Osteoblast (primary cell): ENCODE measurements around the gene CLK4. TPM values are rescaled to one million over a fixed set of nuclear protein-coding genes. Genes with fewer than 3 reads are reported as not detected.

Source experiments
- DNase-seq: peaks from one replicate; pipeline ENCODE4 v3.0.0; 2011; ENCODE audit warnings: low spot score, mixed read lengths; ENCODE audit not compliant: insufficient read length; ENCODE audit errors: missing footprints
- H2AFZ ChIP-seq: 2 replicates; pipeline ENCODE4 v1.6.0; 2011; ENCODE audit warnings: mild to moderate bottlenecking, low read length
- H3K27ac ChIP-seq: 2 replicates; pipeline ENCODE4 v1.5.1; 2011; ENCODE audit warnings: mild to moderate bottlenecking, low read depth, low read length, moderate library complexity
- H3K27me3 ChIP-seq: 2 replicates; pipeline ENCODE4 v1.6.0; 2012; ENCODE audit warnings: mild to moderate bottlenecking, control low read depth, inconsistent platforms, low read length, moderate library complexity; ENCODE audit not compliant: insufficient read depth
- H3K36me3 ChIP-seq: 2 replicates; pipeline ENCODE4 v1.5.1; 2011; ENCODE audit warnings: mild to moderate bottlenecking, low read length, control low read depth, moderate library complexity; ENCODE audit not compliant: insufficient read depth
- H3K4me1 ChIP-seq: 2 replicates; pipeline ENCODE4 v1.5.1; 2011; ENCODE audit warnings: mild to moderate bottlenecking, low read length, control low read depth, moderate library complexity; ENCODE audit not compliant: insufficient read depth
- H3K4me2 ChIP-seq: 2 replicates; pipeline ENCODE4 v1.6.0; 2011; ENCODE audit warnings: mild to moderate bottlenecking, low read length; ENCODE audit not compliant: insufficient read depth
- H3K4me3 ChIP-seq: fragments of 200-600 bp; sonication (generic); 3 replicates; pipeline ENCODE4 v1.5.1; 2012; ENCODE audit warnings: mild to moderate bottlenecking, low read length, inconsistent platforms; ENCODE audit not compliant: insufficient read depth
- H3K79me2 ChIP-seq: 2 replicates; pipeline ENCODE4 v1.6.0; 2012; ENCODE audit warnings: mild to moderate bottlenecking, low read length, control low read depth, inconsistent platforms; ENCODE audit not compliant: insufficient read depth
- H3K9me3 ChIP-seq: 2 replicates; pipeline ENCODE4 v1.5.1; 2011; ENCODE audit warnings: low read depth, low read length, control low read depth
- H4K20me1 ChIP-seq: 2 replicates; pipeline ENCODE4 v1.6.0; 2012; ENCODE audit warnings: mild to moderate bottlenecking, low read length, control low read depth; ENCODE audit not compliant: insufficient read depth
- CTCF ChIP-seq: IDR thresholded peaks from 2 replicates; pipeline ENCODE4 v1.5.1; 2011; ENCODE audit warnings: mild to moderate bottlenecking, low read depth, low read length, moderate library complexity; ENCODE audit errors: extremely low read depth
- small RNA-seq: library from RNA; depleted of rRNA; stranded (forward); fragments of <200 nt; gene quantifications from one replicate; pipeline ENCODE3, GENCODE V24; 2012
- total RNA-seq: library from RNA; depleted of rRNA; stranded (reverse); fragments of >200 nt; gene quantifications from 2 replicates; pipeline ENCODE4 v1.2.3, GENCODE V29; 2012

Gene CLK4
- total RNA-seq, 1 donor = 33.3 TPM

- no peaks in the 10 kb centered on the region for H3K79me2 ChIP-seq
These were observed 71.1 kb downstream of the CLK4 start for GRCh38 chr5:178555771-178556211.

GRCh38 chr5:178555005-178555404, 71.8 kb downstream of the CLK4 start:
- TF ChIP-seq CTCF = no peak
- Histone ChIP-seq H4K20me1 (no peaks in the 10 kb centered on the region), H3K4me1 (no peaks in the 10 kb centered on the region), H3K4me2 (no peak overlapping the region), H3K4me3 (no peak overlapping the region), H2AFZ (no peak overlapping the region), H3K9me3 (no peaks in the 10 kb centered on the region), H3K36me3 (no peaks in the 10 kb centered on the region), H3K79me2 (no peaks in the 10 kb centered on the region), H3K27ac (no peak overlapping the region), H3K27me3 (no peaks in the 10 kb centered on the region)
- DNase-seq = no peak

More at GRCh38 chr5:178555771-178556211, 71.1 kb downstream of the CLK4 start:
- no peak for TF ChIP-seq CTCF
- Histone ChIP-seq H3K4me2 (no peak overlapping the region), H3K27me3 (no peaks in the 10 kb centered on the region), H3K4me3 (no peak overlapping the region), H4K20me1 (no peaks in the 10 kb centered on the region), H3K9me3 (no peaks in the 10 kb centered on the region), H3K4me1 (no peaks in the 10 kb centered on the region), H3K27ac (no peak overlapping the region), H2AFZ (no peak overlapping the region), H3K36me3 (no peaks in the 10 kb centered on the region)
- DNase-seq = no peak

- H3K79me2 ChIP-seq = no peaks in the 10 kb centered on the region
- H4K20me1 ChIP-seq = no peaks in the 10 kb centered on the region
- H3K9me3 ChIP-seq = no peaks in the 10 kb centered on the region
- H3K4me3 ChIP-seq = no peak overlapping the region
- no peaks in the 10 kb centered on the region for H3K36me3 ChIP-seq
- no peak overlapping the region for H3K27ac ChIP-seq
- TF ChIP-seq CTCF = no peak
- no peak overlapping the region for H2AFZ ChIP-seq
- H3K4me1 ChIP-seq = no peaks in the 10 kb centered on the region
- no peak for DNase-seq
- no peaks in the 10 kb centered on the region for H3K27me3 ChIP-seq
- H3K4me2 ChIP-seq = no peak overlapping the region
These were observed 72.5 kb downstream of the CLK4 start for GRCh38 chr5:178554311-178554710.

- DNase-seq = no peak
- TF ChIP-seq CTCF = no peak
- no peak overlapping the region for H3K27ac ChIP-seq
- no peaks in the 10 kb centered on the region for H3K79me2 ChIP-seq
- no peaks in the 10 kb centered on the region for H3K4me1 ChIP-seq
- H3K36me3 ChIP-seq = no peaks in the 10 kb centered on the region
- no peaks in the 10 kb centered on the region for H3K9me3 ChIP-seq
- no peaks in the 10 kb centered on the region for H3K27me3 ChIP-seq
- H4K20me1 ChIP-seq = no peaks in the 10 kb centered on the region
- H3K4me2 ChIP-seq = no peak overlapping the region
- H2AFZ ChIP-seq = no peak overlapping the region
- no peak overlapping the region for H3K4me3 ChIP-seq
These were observed 73.3 kb downstream of the CLK4 start for GRCh38 chr5:178553517-178553916.

Small RNAs within 50 kb of the gene (small RNA-seq; reads per million reads assigned to genes)
- not detected for gene RN7SKP70

Other genes starting within 250 kb of the CLK4 start
- gene COL23A1, start 36.7 kb downstream of the CLK4 start, total RNA-seq = under 0.01 TPM in 1 of 2 replicates, not detected in the other
- gene ZNF354A, start 103.6 kb upstream of the CLK4 start, total RNA-seq = 13.0 and 15.3 TPM in 2 replicates
- gene ZNF354B, start 232.9 kb upstream of the CLK4 start, total RNA-seq = 12.3 and 14.1 TPM in 2 replicates